Activated CD8-positive, alpha-beta T cell treated with anti-CD3 and anti-CD28 coated beads for 36 hours (primary cell): ENCODE measurements around the gene INO80B. TPM values are rescaled to one million over a fixed set of nuclear protein-coding genes. Genes with fewer than 3 reads are reported as not detected.

ENCODE experiments used
- ATAC-seq: fragments of 200-7000 bp; cut with Tn5 transposase; one replicate; pipeline ENCODE4 v1.10.0; 2021; ENCODE audit warnings: mild to moderate bottlenecking, moderate library complexity
- CTCF ChIA-PET: fragments of 350-600 bp; sonication (Branson Sonifier 250); formaldehyde crosslinking; loops from one replicate; lab custom pipeline; 2021; ENCODE audit warnings: antibody characterized with exemption; lab: Charles Lee
- POLR2A ChIA-PET: fragments of 350-600 bp; sonication (Branson Sonifier 250); formaldehyde crosslinking; loops from one replicate; lab custom pipeline; 2021; ENCODE audit warnings: antibody characterized with exemption; lab: Charles Lee
- DNase-seq: peaks from one replicate; pipeline ENCODE4 v3.0.0-alpha.2; 2020
- H3K27ac Mint-ChIP-seq: one replicate; pipeline ENCODE4 v1.8.0; 2021; ENCODE audit warnings: mild to moderate bottlenecking, mixed read lengths
- H3K27me3 Mint-ChIP-seq: one replicate; pipeline ENCODE4 v1.8.0; 2021; ENCODE audit warnings: mixed read lengths
- H3K36me3 Mint-ChIP-seq: one replicate; pipeline ENCODE4 v1.8.0; 2021; ENCODE audit warnings: low read depth, mixed read lengths
- H3K4me1 Mint-ChIP-seq: one replicate; pipeline ENCODE4 v1.8.0; 2021; ENCODE audit warnings: low read depth, mixed read lengths
- H3K4me3 Mint-ChIP-seq: one replicate; pipeline ENCODE4 v1.8.0; 2021; ENCODE audit warnings: mild to moderate bottlenecking, moderate library complexity, mixed read lengths
- H3K9me3 Mint-ChIP-seq: one replicate; pipeline ENCODE4 v1.8.0; 2021; ENCODE audit warnings: mixed read lengths
- intact Hi-C: fragments of 100-400 bp; cut with micrococcal nuclease; formaldehyde crosslinking; loops from one replicate; pipeline ENCODE4 v1.10.0; 2022
- total RNA-seq, 2 experiments: library from RNA; stranded (reverse); gene quantifications; one replicate each; pipeline ENCODE4 v1.2.3, GENCODE V29; 2021
- TF ChIP-seq, protein P1 (sequence below): fragments of 200-600 bp; IDR thresholded peaks from one replicate; pipeline ENCODE4 v1.8.0; 2022; ENCODE audit warnings: antibody characterized with exemption, mild to moderate bottlenecking

The INO80B gene
- total RNA-seq, 2 experiments from 2014 or later: 23.9 to 24.2 TPM

DNA sequence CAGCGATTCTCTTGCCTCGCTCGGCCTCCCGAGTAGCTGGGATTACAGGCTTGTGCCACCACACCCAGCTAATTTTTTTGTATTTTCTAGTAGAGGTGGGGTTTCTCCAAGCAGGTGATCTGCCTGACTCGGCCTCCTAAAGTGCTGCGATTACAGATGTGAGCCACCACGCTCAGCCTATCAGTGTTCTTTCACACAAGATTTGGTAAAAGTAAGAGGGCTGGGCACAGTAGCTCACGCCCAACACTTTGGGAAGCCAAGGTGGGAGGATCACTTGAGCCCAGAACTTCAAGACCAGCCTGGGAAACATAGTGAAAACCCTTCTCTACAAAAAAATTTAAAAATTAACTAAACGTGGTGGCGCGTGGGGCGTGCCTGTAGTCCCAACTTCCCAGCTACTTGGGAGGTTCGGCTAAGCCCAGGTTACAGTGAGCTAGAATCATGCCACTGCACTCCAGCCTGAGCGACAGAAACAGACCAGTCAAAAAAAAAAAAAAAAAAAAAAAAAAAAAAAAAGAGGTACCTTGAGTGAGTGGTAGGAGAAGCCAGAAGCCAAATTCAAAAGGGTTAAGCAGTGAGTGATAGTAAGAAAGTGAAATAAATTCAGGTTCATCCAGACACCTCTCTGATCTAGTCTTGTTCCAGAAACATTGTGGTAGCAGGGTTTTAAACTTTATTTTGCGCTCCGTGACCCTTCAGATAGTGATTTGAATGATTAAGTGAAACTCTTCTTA, 16.6 kb downstream of the INO80B start:
- Mint-ChIP-seq H3K36me3 (peaks cover 22% of the 10 kb centered on the region), H3K9me3 (no peaks in the 10 kb centered on the region), H3K4me1 (peaks cover 16% of the 10 kb centered on the region), H3K27ac (peak overlapping the region; percentile 93), H3K27me3 (no peaks in the 10 kb centered on the region), H3K4me3 (peak overlapping the region; percentile 95)
- POLR2A ChIA-PET: interaction anchor here (0.8 to 3.2 kb wide), 9 partner anchors 10 to 734 kb away, joined by 3 to 43 read pairs (median 4); partner anchors contain the start of genes CCDC142, TPRKB, TTC31 and WBP1
- ATAC-seq (no peak), DNase-seq (no peak)
- intact Hi-C loops: no loop called here
- CTCF ChIA-PET: interaction anchor here (1.3 to 2.7 kb wide), 4 partner anchors 10 to 15 kb away, joined by 5 to 35 read pairs (median 9); partner anchors contain the start of genes CCDC142, TTC31 and WBP1
- TF ChIP-seq, protein P1, sequence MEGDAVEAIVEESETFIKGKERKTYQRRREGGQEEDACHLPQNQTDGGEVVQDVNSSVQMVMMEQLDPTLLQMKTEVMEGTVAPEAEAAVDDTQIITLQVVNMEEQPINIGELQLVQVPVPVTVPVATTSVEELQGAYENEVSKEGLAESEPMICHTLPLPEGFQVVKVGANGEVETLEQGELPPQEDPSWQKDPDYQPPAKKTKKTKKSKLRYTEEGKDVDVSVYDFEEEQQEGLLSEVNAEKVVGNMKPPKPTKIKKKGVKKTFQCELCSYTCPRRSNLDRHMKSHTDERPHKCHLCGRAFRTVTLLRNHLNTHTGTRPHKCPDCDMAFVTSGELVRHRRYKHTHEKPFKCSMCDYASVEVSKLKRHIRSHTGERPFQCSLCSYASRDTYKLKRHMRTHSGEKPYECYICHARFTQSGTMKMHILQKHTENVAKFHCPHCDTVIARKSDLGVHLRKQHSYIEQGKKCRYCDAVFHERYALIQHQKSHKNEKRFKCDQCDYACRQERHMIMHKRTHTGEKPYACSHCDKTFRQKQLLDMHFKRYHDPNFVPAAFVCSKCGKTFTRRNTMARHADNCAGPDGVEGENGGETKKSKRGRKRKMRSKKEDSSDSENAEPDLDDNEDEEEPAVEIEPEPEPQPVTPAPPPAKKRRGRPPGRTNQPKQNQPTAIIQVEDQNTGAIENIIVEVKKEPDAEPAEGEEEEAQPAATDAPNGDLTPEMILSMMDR: no peak

DNA sequence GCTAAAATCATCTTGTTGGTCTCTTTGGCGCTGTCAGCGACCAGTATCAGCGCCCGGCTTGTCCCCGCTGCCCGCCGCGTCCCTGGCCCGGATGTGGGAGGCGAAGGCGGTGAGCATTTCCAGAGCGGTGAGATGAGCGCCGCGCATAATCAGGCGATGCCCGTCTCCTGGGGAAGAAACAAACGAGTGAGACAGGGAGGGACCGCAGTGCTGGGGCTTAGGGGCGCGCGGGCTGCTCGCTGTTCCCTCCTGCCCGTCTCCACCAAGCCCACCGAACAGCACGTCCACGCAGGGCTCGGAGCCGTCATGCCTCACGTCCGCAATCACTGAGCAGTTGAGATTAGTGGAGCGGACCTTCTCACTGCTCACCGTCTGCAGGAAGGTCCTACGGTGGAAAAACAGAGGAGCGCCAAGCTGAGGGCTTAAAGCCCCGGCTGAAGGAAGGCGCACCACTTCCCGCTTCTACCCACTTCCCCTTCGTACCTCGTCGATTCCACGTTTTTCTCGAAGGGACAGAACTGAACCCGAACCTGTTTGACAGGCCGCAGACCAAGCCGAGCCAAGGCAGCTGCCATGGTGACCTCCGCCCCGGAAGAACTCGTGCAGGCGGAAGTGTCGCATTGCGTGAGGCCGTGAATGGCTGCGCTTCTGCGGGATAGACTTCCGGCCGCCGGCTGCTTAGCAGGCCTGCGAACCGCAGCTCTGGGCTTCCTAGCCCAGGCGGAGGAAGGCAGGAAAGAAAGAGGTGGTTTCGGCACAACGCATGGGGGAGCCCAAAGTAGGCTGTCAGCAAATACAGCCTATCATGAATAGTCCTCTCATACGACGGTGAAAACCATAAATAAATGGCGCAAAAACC, 17.4 kb downstream of the INO80B start, which contains the start of gene MRPL53:
Gene MRPL53, minus strand, starts transcription at position 595 of the 859 bp plus-strand sequence. Its CDS starts 20 bp downstream, at position 575.
- H3K4me1 Mint-ChIP-seq: peaks cover 16% of the 10 kb centered on the region
- POLR2A ChIA-PET: interaction anchor here (0.7 to 3.2 kb wide), 17 partner anchors 8 to 735 kb away, joined by 3 to 43 read pairs (median 4); partner anchors contain the start of genes C2orf81, CCDC142, INO80B and TPRKB
- CTCF ChIA-PET: interaction anchor here (1.0 to 3.8 kb wide), 9 partner anchors 10 to 116 kb away, joined by 3 to 35 read pairs (median 5); partner anchors contain the start of genes CCDC142, TTC31 and WBP1
- intact Hi-C loops: no loop called here
- no peaks in the 10 kb centered on the region for H3K27me3 Mint-ChIP-seq
- peak within 1 kb of the TSS; percentile 93 for H3K27ac Mint-ChIP-seq
- H3K36me3 Mint-ChIP-seq: peaks cover 25% of the 10 kb centered on the region
- peak within 1 kb of the TSS; percentile 95 for H3K4me3 Mint-ChIP-seq
- DNase-seq (peak; percentile 96), ATAC-seq (peak; percentile 92)
- TF ChIP-seq, protein P1: no peak
- H3K9me3 Mint-ChIP-seq: no peaks in the 10 kb centered on the region

GRCh38 chr2:74472945-74473258, 18.0 kb downstream of the INO80B start:
- H3K27ac Mint-ChIP-seq: peak overlapping the region; percentile 93
- ChIA-PET POLR2A (interaction anchor here (0.6 to 3.2 kb wide), 17 partner anchors 8 to 736 kb away, joined by 3 to 43 read pairs (median 4); partner anchors contain the start of genes C2orf81, CCDC142, INO80B and TPRKB), CTCF (interaction anchor here (1.0 to 3.8 kb wide), 8 partner anchors 9 to 115 kb away, joined by 3 to 35 read pairs (median 6); partner anchors contain the start of genes CCDC142, TTC31 and WBP1)
- ATAC-seq (no peak), DNase-seq (no peak)
- H3K4me1 Mint-ChIP-seq: peaks cover 19% of the 10 kb centered on the region
- peak overlapping the region; percentile 95 for H3K4me3 Mint-ChIP-seq
- peaks cover 29% of the 10 kb centered on the region for H3K36me3 Mint-ChIP-seq
- TF ChIP-seq, protein P1: no peak
- H3K9me3 Mint-ChIP-seq: no peaks in the 10 kb centered on the region
- intact Hi-C loops: no loop called here
- H3K27me3 Mint-ChIP-seq: no peaks in the 10 kb centered on the region

GRCh38 chr2:74474481-74474880, 19.6 kb downstream of the INO80B start:
- CTCF ChIA-PET: interaction anchor here (0.7 to 3.8 kb wide), 7 partner anchors 8 to 114 kb away, joined by 3 to 20 read pairs (median 4); partner anchors contain the start of genes CCDC142, DQX1 and TTC31

More at GRCh38 chr2:74474481-74474880, 19.6 kb downstream of the INO80B start:
- POLR2A ChIA-PET: interaction anchor here (1.0 to 2.9 kb wide), 3 partner anchors 8 to 21 kb away, joined by 3 to 43 read pairs (median 4); partner anchors contain the start of genes CCDC142 and TTC31
- no peak for DNase-seq
- H3K27me3 Mint-ChIP-seq: no peaks in the 10 kb centered on the region
- H3K36me3 Mint-ChIP-seq: peaks cover 33% of the 10 kb centered on the region
- no peak overlapping the region for H3K27ac Mint-ChIP-seq
- ATAC-seq: no peak
- peaks cover 22% of the 10 kb centered on the region for H3K4me1 Mint-ChIP-seq
- H3K9me3 Mint-ChIP-seq: no peaks in the 10 kb centered on the region
- intact Hi-C loops: no loop called here
- TF ChIP-seq, protein P1: no peak
- no peak overlapping the region for H3K4me3 Mint-ChIP-seq
